CD14-positive monocyte (primary cell): Measurements from ENCODE around the gene TMEM135. TPM values are rescaled to one million over a fixed set of nuclear protein-coding genes. Genes with fewer than 3 reads are reported as not detected.
"Not testable (repeated sequence)": the region's sequence is repeated elsewhere in the genome, so short reads cannot be mapped to it uniquely, and the experiment has no call there.

Experiments
- DNase-seq, 3 donors: peaks; one replicate each; pipeline ENCODE4 v3.0.0-alpha.2; 2011 to 2022
- H2AFZ ChIP-seq: 2 replicates; pipeline ENCODE4 v1.6.0; 2012; ENCODE audit warnings: mild to moderate bottlenecking, low read depth, low read length, inconsistent platforms; ENCODE audit not compliant: insufficient read depth, poor library complexity, severe bottlenecking
- H3K27ac ChIP-seq, 2 donors: 1 replicate in 1 of 2; 2 replicates in 1 of 2; pipeline ENCODE4 v1.5.1; 2012 to 2013; ENCODE audit warnings: low read length in 2 of 2, control low read depth in 1 of 2, inconsistent platforms in 1 of 2, low read depth in 1 of 2, mild to moderate bottlenecking in 1 of 2
- H3K27me3 ChIP-seq, 2 donors: one replicate each; pipeline versions ENCODE4 v1.6.0 to v1.6.1; 2011 to 2013; ENCODE audit warnings: low read length in 2 of 2; ENCODE audit not compliant: control insufficient read depth in 2 of 2, insufficient read depth in 2 of 2
- H3K36me3 ChIP-seq, 2 donors: replicated peaks in 1 of 2; 1 replicate in 1 of 2; 2 replicates in 1 of 2; pipeline versions ENCODE4 v1.5.1 to v1.6.1; 2012 to 2013; ENCODE audit warnings: low read length in 2 of 2, control low read depth in 1 of 2, inconsistent platforms in 1 of 2, mild to moderate bottlenecking in 1 of 2; ENCODE audit not compliant: insufficient read depth in 2 of 2, control insufficient read depth in 1 of 2
- H3K4me1 ChIP-seq, 2 donors: 1 replicate in 1 of 2; 2 replicates in 1 of 2; pipeline versions ENCODE4 v1.5.1 to v1.6.1; 2012 to 2013; ENCODE audit warnings: low read length in 2 of 2, control low read depth in 1 of 2, inconsistent platforms in 1 of 2, mild to moderate bottlenecking in 1 of 2, moderate library complexity in 1 of 2; ENCODE audit not compliant: insufficient read depth in 2 of 2, control insufficient read depth in 1 of 2
- H3K4me2 ChIP-seq: replicated peaks from 2 replicates; pipeline ENCODE3; 2012; ENCODE audit warnings: low read length, moderate library complexity, mild to moderate bottlenecking; ENCODE audit not compliant: poor library complexity, severe bottlenecking; ENCODE audit errors: extremely low read depth
- H3K4me3 ChIP-seq, 3 experiments: fragments of 200-600 bp in 1 of 3; sonication (generic) in 1 of 3; replicated peaks in 1 of 3; 1 replicate in 2 of 3; 2 replicates in 1 of 3; pipeline ENCODE4 v1.5.1; 2011 to 2013; ENCODE audit warnings: low read length in 3 of 3, mild to moderate bottlenecking in 3 of 3, control low read depth in 2 of 3, low read depth in 2 of 3, inconsistent platforms in 1 of 3, moderate library complexity in 1 of 3
- H3K79me2 ChIP-seq: 2 replicates; pipeline ENCODE4 v1.6.0; 2012; ENCODE audit warnings: mild to moderate bottlenecking, control low read depth, inconsistent platforms, low read length, moderate library complexity; ENCODE audit not compliant: insufficient read depth
- H3K9ac ChIP-seq: 2 replicates; pipeline ENCODE4 v1.6.0; 2017; ENCODE audit warnings: low read length, mild to moderate bottlenecking; ENCODE audit not compliant: insufficient read depth, poor library complexity, severe bottlenecking
- H3K9me3 ChIP-seq, 2 donors: replicated peaks in 1 of 2; 1 replicate in 1 of 2; 2 replicates in 1 of 2; pipeline versions ENCODE4 v1.5.1 to v1.6.1; 2012 to 2013; ENCODE audit warnings: low read length in 2 of 2, control low read depth in 1 of 2; ENCODE audit not compliant: control insufficient read depth in 1 of 2, insufficient read depth in 1 of 2
- H4K20me1 ChIP-seq: 2 replicates; pipeline ENCODE4 v1.6.0; 2012; ENCODE audit warnings: mild to moderate bottlenecking, low read length, control low read depth, moderate library complexity; ENCODE audit not compliant: insufficient read depth
- H3K27ac Mint-ChIP-seq, 7 donors: one replicate each; pipeline ENCODE4 v1.8.0; 2020; ENCODE audit warnings: mild to moderate bottlenecking in 7 of 7, mixed read lengths in 7 of 7, moderate library complexity in 6 of 7, inconsistent platforms in 2 of 7
- H3K27me3 Mint-ChIP-seq, 3 donors: one replicate each; pipeline ENCODE4 v1.8.0; 2021 to 2022; ENCODE audit warnings: low read depth in 3 of 3, mild to moderate bottlenecking in 3 of 3, mixed read lengths in 3 of 3, moderate library complexity in 3 of 3, inconsistent platforms in 1 of 3
- H3K36me3 Mint-ChIP-seq, 2 donors: one replicate each; pipeline ENCODE4 v1.8.0; 2020; ENCODE audit warnings: mixed read lengths in 2 of 2, inconsistent platforms in 1 of 2, mild to moderate bottlenecking in 1 of 2
- H3K4me1 Mint-ChIP-seq: one replicate; pipeline ENCODE4 v1.8.0; 2020; ENCODE audit warnings: mild to moderate bottlenecking, mixed read lengths
- H3K4me3 Mint-ChIP-seq, 2 donors: one replicate each; pipeline ENCODE4 v1.8.0; 2020; ENCODE audit warnings: mild to moderate bottlenecking in 2 of 2, mixed read lengths in 2 of 2, moderate library complexity in 1 of 2
- H3K9me3 Mint-ChIP-seq, 7 donors: one replicate each; pipeline ENCODE4 v1.8.0; 2020 to 2022; ENCODE audit warnings: mixed read lengths in 7 of 7, mild to moderate bottlenecking in 6 of 7, moderate library complexity in 6 of 7, inconsistent platforms in 2 of 7
- WGBS: methylation state at CpG from one replicate; pipeline ENCODE4 v1.1.5; 2013; ENCODE audit warnings: missing lambda C conversion rate; ENCODE audit not compliant: insufficient coverage; 5-methylcytosine and 5-hydroxymethylcytosine counted together
- intact Hi-C, 2 donors: fragments of 100-400 bp; cut with micrococcal nuclease; formaldehyde crosslinking; loops; one replicate each; pipeline versions ENCODE4 v1.15.0 to v1.15.1; 2023
- polyA plus RNA-seq, 3 donors: library from polyadenylated mRNA; depleted of rRNA in 1 of 3; unstranded in 2 of 3; stranded (reverse) in 1 of 3; fragments of 300-500 nt in 2 of 3; fragments of >200 nt in 1 of 3; fragmentation: Illumina TruSeq in 2 of 3; gene quantifications; 1 replicate in 2 of 3; 2 replicates in 1 of 3; pipeline ENCODE4 v1.2.3, GENCODE V29; 2012 to 2021
- TF ChIP-seq, protein P1 (sequence below): fragments of 200-600 bp; IDR thresholded peaks from one replicate; pipeline ENCODE4 v1.8.0; 2022; ENCODE audit warnings: antibody characterized with exemption, mild to moderate bottlenecking

The TMEM135 gene
- polyA plus RNA-seq, 3 donors, result 2.7 to 8.4 (median 5.9) TPM

DNA sequence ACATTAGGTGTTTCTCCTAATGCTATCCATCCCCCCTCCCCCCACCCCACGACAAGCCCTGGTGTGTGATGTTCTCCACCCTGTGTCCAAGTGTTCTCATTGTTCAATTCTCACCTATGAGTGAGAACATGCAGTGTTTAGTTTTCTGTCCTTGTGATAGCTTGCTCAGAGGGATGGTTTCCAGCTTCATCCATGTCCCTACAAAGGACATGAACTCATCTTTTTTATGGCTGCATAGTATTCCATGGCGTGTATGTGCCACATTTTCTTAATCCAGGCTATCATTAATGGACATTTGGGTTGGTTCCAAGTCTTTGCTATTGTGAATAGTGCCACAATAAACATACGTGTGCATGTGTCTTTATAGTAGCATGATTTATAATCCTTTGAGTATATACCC is 69.6 kb downstream of the TMEM135 start:
- H3K9ac ChIP-seq, H3K79me2 ChIP-seq, H2AFZ ChIP-seq, intact Hi-C loops, H3K4me3 ChIP-seq, H3K4me2 ChIP-seq, H3K27ac ChIP-seq, H3K36me3 ChIP-seq, H3K9me3 ChIP-seq, H3K27me3 Mint-ChIP-seq, H3K27ac Mint-ChIP-seq, H3K4me1 ChIP-seq, H3K27me3 ChIP-seq, H3K4me3 Mint-ChIP-seq, DNase-seq, H4K20me1 ChIP-seq, H3K36me3 Mint-ChIP-seq, H3K4me1 Mint-ChIP-seq: not testable (repeated sequence)
- WGBS, result no CpG with 5 or more reads among the region's 3 CpGs
- peaks cover 0 to 14% (median 6%) of the 10 kb centered on the region in 7 donors for H3K9me3 Mint-ChIP-seq

DNA sequence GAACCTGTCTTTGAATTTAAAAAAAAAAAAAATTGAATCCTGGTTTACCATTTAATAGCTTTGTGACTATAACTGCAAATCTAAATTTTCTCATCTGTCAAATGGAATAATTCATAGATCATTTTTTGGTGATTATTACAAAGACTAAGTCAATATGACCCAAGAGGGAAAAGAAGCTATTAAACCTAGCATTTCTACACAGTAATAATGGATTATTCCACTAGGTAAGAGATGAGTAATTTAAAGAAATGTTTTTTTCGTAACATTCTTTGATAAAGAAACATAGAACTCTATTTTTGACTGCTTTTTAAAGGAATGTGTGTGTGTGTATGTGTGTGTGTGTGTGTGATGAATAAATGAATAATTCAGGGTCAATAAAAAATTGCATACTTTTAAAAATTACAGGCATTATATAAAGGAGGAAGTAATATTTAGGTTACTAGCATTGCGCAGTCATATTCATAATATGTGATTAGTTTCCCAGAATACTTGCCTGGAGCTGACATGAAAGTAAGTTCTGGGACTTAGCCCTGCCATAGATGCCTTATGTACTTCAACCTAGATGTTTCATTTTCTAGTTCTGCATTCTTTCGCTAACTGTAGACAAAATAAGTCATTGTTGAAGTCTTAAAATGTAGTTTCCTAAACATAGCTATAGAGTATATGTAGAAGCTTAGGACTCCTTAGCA is 72.9 kb downstream of the TMEM135 start:
- Histone ChIP-seq H4K20me1 (no peaks in the 10 kb centered on the region), H3K27me3 (no peaks in the 10 kb centered on the region), H3K79me2 (no peaks in the 10 kb centered on the region), H3K4me2 (no peak overlapping the region), H3K4me1 (no peaks in the 10 kb centered on the region), H3K9ac (no peak overlapping the region), H3K27ac (no peak overlapping the region), H3K4me3 (no peak overlapping the region), H3K9me3 (peaks cover 0 to 3% of the 10 kb centered on the region in 2 donors), H3K36me3 (no peaks in the 10 kb centered on the region), H2AFZ (no peak overlapping the region)
- DNase-seq, result no peak
- WGBS, result no CpG with 5 or more reads among the region's 3 CpGs
- TF ChIP-seq, protein P1, sequence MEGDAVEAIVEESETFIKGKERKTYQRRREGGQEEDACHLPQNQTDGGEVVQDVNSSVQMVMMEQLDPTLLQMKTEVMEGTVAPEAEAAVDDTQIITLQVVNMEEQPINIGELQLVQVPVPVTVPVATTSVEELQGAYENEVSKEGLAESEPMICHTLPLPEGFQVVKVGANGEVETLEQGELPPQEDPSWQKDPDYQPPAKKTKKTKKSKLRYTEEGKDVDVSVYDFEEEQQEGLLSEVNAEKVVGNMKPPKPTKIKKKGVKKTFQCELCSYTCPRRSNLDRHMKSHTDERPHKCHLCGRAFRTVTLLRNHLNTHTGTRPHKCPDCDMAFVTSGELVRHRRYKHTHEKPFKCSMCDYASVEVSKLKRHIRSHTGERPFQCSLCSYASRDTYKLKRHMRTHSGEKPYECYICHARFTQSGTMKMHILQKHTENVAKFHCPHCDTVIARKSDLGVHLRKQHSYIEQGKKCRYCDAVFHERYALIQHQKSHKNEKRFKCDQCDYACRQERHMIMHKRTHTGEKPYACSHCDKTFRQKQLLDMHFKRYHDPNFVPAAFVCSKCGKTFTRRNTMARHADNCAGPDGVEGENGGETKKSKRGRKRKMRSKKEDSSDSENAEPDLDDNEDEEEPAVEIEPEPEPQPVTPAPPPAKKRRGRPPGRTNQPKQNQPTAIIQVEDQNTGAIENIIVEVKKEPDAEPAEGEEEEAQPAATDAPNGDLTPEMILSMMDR, result no peak
- no peak overlapping the region for H3K4me3 Mint-ChIP-seq
- H3K4me1 Mint-ChIP-seq, result no peaks in the 10 kb centered on the region
- H3K36me3 Mint-ChIP-seq, result peaks cover 2 to 5% of the 10 kb centered on the region in 2 donors
- H3K27ac Mint-ChIP-seq, result no peak overlapping the region
- intact Hi-C loops, result no loop called here
- H3K27me3 Mint-ChIP-seq, result peaks cover 0 to 1% (median 0%) of the 10 kb centered on the region in 3 donors
- H3K9me3 Mint-ChIP-seq, result peaks cover 0 to 9% (median 4%) of the 10 kb centered on the region in 7 donors
